Lung (tissue), 12 donors: ENCODE measurements around the gene MBNL1. TPM values are rescaled to one million over a fixed set of nuclear protein-coding genes. Genes with fewer than 3 reads are reported as not detected.

ENCODE experiments used
- ATAC-seq: fragments of 200-7000 bp; cut with Tn5 transposase; one replicate; pipeline ENCODE4 v1.9.1; 2020; ENCODE audit warnings: moderate number of reproducible peaks; ENCODE audit not compliant: insufficient read depth, low FRiP score
- DNase-seq, 3 donors: peaks; one replicate each; pipeline ENCODE4 v3.0.0-alpha.2; 2013 to 2017
- H3K27ac ChIP-seq, 2 donors: one replicate each; pipeline ENCODE4 v1.5.1; 2013; ENCODE audit warnings: mild to moderate bottlenecking in 2 of 2, moderate library complexity in 2 of 2, control low read depth in 1 of 2, inconsistent platforms in 1 of 2, low read depth in 1 of 2, low read length in 1 of 2
- H3K27me3 ChIP-seq, 3 donors: one replicate each; pipeline ENCODE4 v1.5.1; 2013; ENCODE audit warnings: low read length in 2 of 3; ENCODE audit not compliant: control insufficient read depth in 3 of 3, insufficient read depth in 3 of 3
- H3K36me3 ChIP-seq, 4 donors: one replicate each; pipeline ENCODE4 v1.5.1; 2013; ENCODE audit warnings: low read length in 4 of 4, mild to moderate bottlenecking in 1 of 4, moderate library complexity in 1 of 4; ENCODE audit not compliant: control insufficient read depth in 4 of 4, insufficient read depth in 4 of 4
- H3K4me1 ChIP-seq, 5 donors: one replicate each; pipeline ENCODE4 v1.5.1; 2013; ENCODE audit warnings: low read length in 5 of 5, mild to moderate bottlenecking in 2 of 5, moderate library complexity in 1 of 5; ENCODE audit not compliant: control insufficient read depth in 5 of 5, insufficient read depth in 5 of 5
- H3K4me3 ChIP-seq: one replicate; pipeline ENCODE4 v1.5.1; 2013; ENCODE audit warnings: mild to moderate bottlenecking, control low read depth, moderate library complexity
- H3K9ac ChIP-seq, 2 donors: one replicate each; pipeline ENCODE4 v1.5.1; 2013; ENCODE audit warnings: low read length in 2 of 2, control low read depth in 1 of 2; ENCODE audit not compliant: insufficient read depth in 1 of 2
- H3K9me3 ChIP-seq, 4 donors: one replicate each; pipeline ENCODE4 v1.5.1; 2013; ENCODE audit warnings: low read length in 3 of 4, mild to moderate bottlenecking in 1 of 4, moderate library complexity in 1 of 4; ENCODE audit not compliant: control insufficient read depth in 4 of 4, insufficient read depth in 3 of 4
- CTCF ChIP-seq: IDR thresholded peaks from 2 replicates; pipeline ENCODE4 v1.5.1; 2012; ENCODE audit warnings: mild to moderate bottlenecking; ENCODE audit errors: control extremely low read depth, extremely low read depth
- WGBS, 2 donors: extraction: QIAGEN DNeasy Blood & Tissue Kit; methylation state at CpG; one replicate each; pipeline ENCODE4 v1.1.7; 2013; 5-methylcytosine and 5-hydroxymethylcytosine counted together
- polyA plus RNA-seq, 2 donors: library from polyadenylated mRNA; stranded (reverse); fragments of 200-250 nt; gene quantifications; one replicate each; pipeline ENCODE4 v1.2.1, GENCODE V29; 2013
- total RNA-seq, 2 donors: library from RNA; depleted of rRNA in 1 of 2; stranded (reverse); fragments of >200 nt in 1 of 2; gene quantifications; one replicate each; pipeline ENCODE4 v1.2.1, GENCODE V29; 2014 to 2021
- donor health status: control.
- donor health status: control.
- donor health status: Bipolar disorder and iron deficiency.
- donor health status: healthy.
- donor health status: DM: yes; HTN: yes; CAD: no.

The MBNL1 gene
- total and polyA plus RNA-seq, 4 donors: 55.3 to 266 (median 165) TPM

GRCh38 chr3:152322756-152323155, 54.0 kb downstream of the MBNL1 start:
- Histone ChIP-seq H3K4me1 (peaks cover 0 to 34% (median 9%) of the 10 kb centered on the region in 5 donors), H3K9me3 (peaks cover 0 to 3% (median 1%) of the 10 kb centered on the region in 4 donors), H3K27ac (no peak overlapping the region), H3K27me3 (no peaks in the 10 kb centered on the region), H3K36me3 (no peaks in the 10 kb centered on the region), H3K4me3 (no peak overlapping the region), H3K9ac (no peak overlapping the region)
- TF ChIP-seq CTCF: no peak
- DNase-seq (no peak), ATAC-seq (no peak)
- 5 to 7% methylated on average over 1 of the region's 1 CpG for WGBS, 2 donors

GRCh38 chr3:152323834-152324233, 55.1 kb downstream of the MBNL1 start:
- no peak for ATAC-seq
- WGBS, 2 donors: 27 to 41% methylated on average over 4 of the region's 4 CpGs

GRCh38 chr3:152325136-152325535, 56.4 kb downstream of the MBNL1 start:
- WGBS, 2 donors: 84 to 87% methylated on average over 2 of the region's 2 CpGs
- TF ChIP-seq CTCF: no peak
- Histone ChIP-seq H3K36me3 (no peaks in the 10 kb centered on the region), H3K9ac (no peak overlapping the region), H3K4me3 (no peak overlapping the region), H3K27me3 (no peaks in the 10 kb centered on the region), H3K27ac (no peak overlapping the region), H3K4me1 (peaks cover 0 to 31% (median 5%) of the 10 kb centered on the region in 5 donors), H3K9me3 (peaks cover 0 to 3% (median 1%) of the 10 kb centered on the region in 4 donors)
- no peak for ATAC-seq
- no peak for DNase-seq

More at GRCh38 chr3:152323834-152324233, 55.1 kb downstream of the MBNL1 start:
- H3K36me3 ChIP-seq: no peaks in the 10 kb centered on the region
- peaks cover 0 to 32% (median 5%) of the 10 kb centered on the region in 5 donors for H3K4me1 ChIP-seq
- no peak overlapping the region for H3K4me3 ChIP-seq
- H3K27ac ChIP-seq: no peak overlapping the region
- peaks cover 0 to 3% (median 1%) of the 10 kb centered on the region in 4 donors for H3K9me3 ChIP-seq
- no peaks in the 10 kb centered on the region for H3K27me3 ChIP-seq
- DNase-seq: no peak
- no peak overlapping the region for H3K9ac ChIP-seq
- TF ChIP-seq CTCF: no peak

GRCh38 chr3:152327203-152327602, 58.5 kb downstream of the MBNL1 start:
- Histone ChIP-seq H3K27me3 (no peaks in the 10 kb centered on the region), H3K36me3 (no peaks in the 10 kb centered on the region), H3K4me3 (no peak overlapping the region), H3K4me1 (peaks cover 3 to 33% (median 5%) of the 10 kb centered on the region in 5 donors), H3K27ac (peak overlapping the region; percentile 40 to 45), H3K9ac (no peak overlapping the region), H3K9me3 (peaks cover 0 to 3% (median 1%) of the 10 kb centered on the region in 4 donors)
- no peak for TF ChIP-seq CTCF
- DNase-seq: no peak
- ATAC-seq: no peak
- 92 to 98% methylated on average over 2 of the region's 2 CpGs for WGBS, 2 donors
